Measurements from ENCODE around the gene KCND1. TPM values are rescaled to one million over a fixed set of nuclear protein-coding genes. Genes with fewer than 3 reads are reported as not detected.

The KCND1 gene
- total RNA-seq (2022; extraction: Qiagen RNA extraction) = 0.65 to 1.2 TPM (median 1.1 TPM) in 5 replicates

GRCh38 chrX:48971249-48972219 is at the start of gene KCND1:
TSS of gene KCND1 (minus strand) at chrX:48971844. CDS start at chrX:48970271, 1,573 bp downstream.

DNA sequence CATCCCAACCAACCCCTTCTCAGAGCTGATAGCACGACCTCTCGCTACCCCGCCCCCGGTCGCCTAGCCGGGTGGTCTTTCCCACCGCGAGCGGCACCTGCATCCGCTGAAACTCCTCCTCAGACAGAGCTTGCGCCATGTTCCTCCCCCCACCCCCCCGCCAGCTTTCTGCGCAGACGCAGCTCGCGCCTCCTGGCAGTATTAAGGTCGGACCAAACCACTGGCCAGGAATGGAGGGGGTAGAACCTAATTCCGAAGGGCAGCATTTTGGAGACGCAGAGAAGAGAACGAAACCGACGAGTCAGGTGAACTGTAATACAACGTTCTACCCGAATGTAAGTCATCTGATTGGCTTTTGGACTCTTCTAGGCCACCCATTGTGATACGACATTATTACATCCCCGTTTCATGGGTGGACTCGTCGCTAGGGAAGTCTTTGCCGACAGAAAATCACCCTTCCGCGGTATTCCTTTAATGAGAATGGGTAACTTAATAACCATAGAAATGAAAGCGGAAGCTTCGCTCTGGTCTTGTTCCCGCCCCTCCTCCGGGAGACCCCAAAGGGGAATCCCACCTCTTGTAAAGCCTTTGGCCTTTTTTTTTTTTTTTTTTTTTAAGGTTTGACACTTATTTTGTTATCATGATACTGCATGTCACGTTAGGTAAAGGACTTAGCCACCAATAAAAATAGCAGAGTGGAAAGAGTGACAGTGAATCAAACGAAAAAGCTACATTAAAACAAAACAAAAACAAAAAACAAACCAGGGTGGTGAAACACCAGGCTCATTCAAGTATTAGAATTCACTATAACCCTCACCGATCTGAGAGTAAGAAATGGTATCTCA is 30.7 kb upstream of the KCND1 start, which contains the start of gene GRIPAP1:
GRIPAP1 (minus strand) TSS at position 174 of the 845 bp plus-strand sequence; CDS start at position 139, 35 bp downstream.

GRCh38 chrX:48957477-48957826 is 14.2 kb downstream of the KCND1 start, which contains the start of gene OTUD5:
TSS of gene OTUD5 (minus strand) at chrX:48957607. CDS start at chrX:48957570, 37 bp downstream.

GRCh38 chrX:48918643-48919340 is 52.9 kb downstream of the KCND1 start, which contains the start of gene PIM2:
TSS of gene PIM2 (minus strand) at chrX:48919024. CDS start at chrX:48918834, 190 bp downstream.

DNA sequence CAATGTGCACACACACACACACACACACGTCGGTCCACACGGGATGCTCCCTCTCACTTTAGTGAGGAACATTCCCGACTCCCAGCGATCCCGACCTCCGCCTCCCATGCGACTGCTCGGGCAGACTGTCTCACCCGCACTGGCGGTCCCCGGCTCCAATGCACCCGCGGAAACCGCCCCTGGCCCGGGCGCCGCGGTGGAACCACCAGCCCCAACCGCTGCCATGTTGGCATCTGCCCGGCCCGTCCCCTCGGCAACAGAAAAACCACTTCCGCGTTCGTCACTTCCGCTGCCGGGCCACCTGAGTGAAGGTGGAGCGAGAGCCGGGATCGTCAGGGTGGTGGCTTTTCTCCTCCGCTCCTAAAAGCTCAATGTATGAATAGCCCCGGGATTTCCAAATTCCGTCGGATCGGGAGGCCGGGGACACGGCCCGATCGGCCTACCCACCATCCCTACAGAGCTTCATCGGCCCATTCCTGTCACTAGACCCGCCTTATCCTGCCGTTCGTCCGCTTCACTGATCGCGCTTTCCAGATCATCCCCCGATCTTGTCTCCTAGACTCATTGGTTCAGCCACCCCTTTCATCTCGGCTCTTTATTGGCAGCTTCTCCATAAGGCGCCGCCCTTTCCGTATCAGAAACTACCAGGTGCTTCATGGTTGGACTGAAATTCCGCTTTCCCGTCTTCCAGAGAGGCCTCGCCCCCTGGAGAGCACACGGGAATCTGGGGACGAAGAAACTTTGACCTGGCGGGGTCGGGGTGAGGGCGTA is 60.0 kb downstream of the KCND1 start, which contains the start of gene SLC35A2:
SLC35A2 (minus strand) TSS at position 235 of the 771 bp plus-strand sequence; CDS start at position 225, 10 bp downstream.

Other genes with a start within 250 kb of the KCND1 start
- not detected in 5 replicates for gene GLOD5, start 210.1 kb downstream of the KCND1 start, total RNA-seq (2022; extraction: Qiagen RNA extraction)
- not detected in 5 replicates for gene GATA1, start 185.3 kb downstream of the KCND1 start, total RNA-seq (2022; extraction: Qiagen RNA extraction)
- 20.2 to 29.9 TPM (median 28.8 TPM) in 5 replicates for gene HDAC6, start 169.8 kb downstream of the KCND1 start, total RNA-seq (2022; extraction: Qiagen RNA extraction)
- 0.12 to 0.16 TPM in 2 of 5 replicates, not detected in the others for gene ERAS, start 145.3 kb downstream of the KCND1 start, total RNA-seq (2022; extraction: Qiagen RNA extraction)
- 18.0 to 55.7 TPM (median 48.7 TPM) in 5 replicates for gene PCSK1N, start 136.2 kb downstream of the KCND1 start, total RNA-seq (2022; extraction: Qiagen RNA extraction)
- 84.3 to 117 TPM (median 106 TPM) in 5 replicates for gene TIMM17B, start 74.1 kb downstream of the KCND1 start, total RNA-seq (2022; extraction: Qiagen RNA extraction)
- gene PQBP1, start 73.9 kb downstream of the KCND1 start, total RNA-seq (2022; extraction: Qiagen RNA extraction) = 91.9 to 102 TPM (median 93.2 TPM) in 5 replicates
- gene SLC35A2, start 60.2 kb downstream of the KCND1 start, total RNA-seq (2022; extraction: Qiagen RNA extraction) = 50.4 to 66.6 TPM (median 60.9 TPM) in 5 replicates
- gene PIM2, start 52.8 kb downstream of the KCND1 start, total RNA-seq (2022; extraction: Qiagen RNA extraction) = 8.2 to 9.9 TPM (median 9.0 TPM) in 5 replicates
- gene OTUD5, start 14.2 kb downstream of the KCND1 start, total RNA-seq (2022; extraction: Qiagen RNA extraction) = 60.0 to 66.3 TPM (median 63.1 TPM) in 5 replicates
- gene GRIPAP1, start 30.4 kb upstream of the KCND1 start, total RNA-seq (2022; extraction: Qiagen RNA extraction) = 16.6 to 21.6 TPM (median 19.0 TPM) in 5 replicates
- gene TFE3, start 71.5 kb upstream of the KCND1 start, total RNA-seq (2022; extraction: Qiagen RNA extraction) = 42.9 to 49.5 TPM (median 48.8 TPM) in 5 replicates
- gene CCDC120, start 87.2 kb upstream of the KCND1 start, total RNA-seq (2022; extraction: Qiagen RNA extraction) = 2.7 to 4.4 TPM (median 3.5 TPM) in 5 replicates
- 35.6 to 44.5 TPM (median 42.7 TPM) in 5 replicates for gene PRAF2, start 102.2 kb upstream of the KCND1 start, total RNA-seq (2022; extraction: Qiagen RNA extraction)
- gene WDR45, start 108.0 kb upstream of the KCND1 start, total RNA-seq (2022; extraction: Qiagen RNA extraction) = 52.7 to 59.9 TPM (median 57.2 TPM) in 5 replicates
- gene GPKOW, start 151.9 kb upstream of the KCND1 start, total RNA-seq (2022; extraction: Qiagen RNA extraction) = 21.8 to 23.6 TPM (median 22.8 TPM) in 5 replicates
- gene MAGIX, start 190.9 kb upstream of the KCND1 start, total RNA-seq (2022; extraction: Qiagen RNA extraction) = 2.3 to 3.9 TPM (median 3.3 TPM) in 5 replicates
- 324 to 454 TPM (median 441 TPM) in 5 replicates for gene PLP2, start 200.1 kb upstream of the KCND1 start, total RNA-seq (2022; extraction: Qiagen RNA extraction)
- gene PRICKLE3, start 214.5 kb upstream of the KCND1 start, total RNA-seq (2022; extraction: Qiagen RNA extraction) = 11.8 to 18.5 TPM (median 16.8 TPM) in 5 replicates
- 2.2 to 3.2 TPM (median 2.7 TPM) in 5 replicates for gene SYP, start 228.3 kb upstream of the KCND1 start, total RNA-seq (2022; extraction: Qiagen RNA extraction)